Measurements from ENCODE around the gene TGFBRAP1. TPM values are rescaled to one million over a fixed set of nuclear protein-coding genes. Genes with fewer than 3 reads are reported as not detected.
A peak's percentile ranks its signal among the peaks of the same experiment; 100 is the strongest.

TGFBRAP1 gene
- polyA plus RNA-seq, 1 experiment: 7.9 TPM

DNA sequence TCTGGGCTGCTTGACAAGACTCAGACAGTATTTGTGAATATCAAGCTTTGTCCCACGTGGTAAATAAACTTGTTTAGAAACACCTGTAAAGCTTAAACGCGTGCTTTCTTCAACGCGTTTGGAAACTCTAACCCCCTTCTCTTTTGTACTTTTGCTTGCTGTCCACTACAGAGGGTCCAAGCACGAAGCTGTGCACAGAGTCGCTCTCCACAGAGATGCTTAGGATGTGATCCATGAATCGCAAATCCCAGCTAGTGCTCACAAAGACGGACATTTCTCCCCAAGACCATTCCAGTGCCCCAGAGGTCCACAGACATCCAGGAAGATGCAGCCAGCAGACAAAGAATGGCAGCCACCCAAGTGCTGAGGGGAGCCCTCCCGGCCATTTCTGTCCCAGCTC, 88.1 kb downstream of the TGFBRAP1 start, which contains the start of gene GPR45:
TSS of gene GPR45 (plus strand) at position 301 of the 400 bp plus-strand sequence. CDS start 116 bp downstream, outside the sequence.
- Histone ChIP-seq H3K4me3 (ENCODE audit: low read depth, low read length) (no peak within 1 kb of the TSS), H3K9me3 (ENCODE audit: control insufficient read depth, insufficient read depth, low read length) (peaks cover 9% of the 10 kb centered on the region), H3K27ac (ENCODE audit: low read depth, low read length) (no peak within 1 kb of the TSS), H3K27me3 (ENCODE audit: control insufficient read depth, insufficient read depth, low read length) (peaks cover 4% of the 10 kb centered on the region)
- ChIA-PET POLR2A (no interaction called here), CTCF (interaction anchor here (1.3 to 12.2 kb wide), 2 partner anchors 53 to 128 kb away, joined by 3 to 310 read pairs; no protein-coding TSS in a partner anchor)
- no peak for DNase-seq (ENCODE audit: low read depth, low spot score)
- TF ChIP-seq, protein P1, sequence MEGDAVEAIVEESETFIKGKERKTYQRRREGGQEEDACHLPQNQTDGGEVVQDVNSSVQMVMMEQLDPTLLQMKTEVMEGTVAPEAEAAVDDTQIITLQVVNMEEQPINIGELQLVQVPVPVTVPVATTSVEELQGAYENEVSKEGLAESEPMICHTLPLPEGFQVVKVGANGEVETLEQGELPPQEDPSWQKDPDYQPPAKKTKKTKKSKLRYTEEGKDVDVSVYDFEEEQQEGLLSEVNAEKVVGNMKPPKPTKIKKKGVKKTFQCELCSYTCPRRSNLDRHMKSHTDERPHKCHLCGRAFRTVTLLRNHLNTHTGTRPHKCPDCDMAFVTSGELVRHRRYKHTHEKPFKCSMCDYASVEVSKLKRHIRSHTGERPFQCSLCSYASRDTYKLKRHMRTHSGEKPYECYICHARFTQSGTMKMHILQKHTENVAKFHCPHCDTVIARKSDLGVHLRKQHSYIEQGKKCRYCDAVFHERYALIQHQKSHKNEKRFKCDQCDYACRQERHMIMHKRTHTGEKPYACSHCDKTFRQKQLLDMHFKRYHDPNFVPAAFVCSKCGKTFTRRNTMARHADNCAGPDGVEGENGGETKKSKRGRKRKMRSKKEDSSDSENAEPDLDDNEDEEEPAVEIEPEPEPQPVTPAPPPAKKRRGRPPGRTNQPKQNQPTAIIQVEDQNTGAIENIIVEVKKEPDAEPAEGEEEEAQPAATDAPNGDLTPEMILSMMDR (IDR thresholded peaks at IDR 0.05; ENCODE audit: low read depth, low read length): no peak

DNA sequence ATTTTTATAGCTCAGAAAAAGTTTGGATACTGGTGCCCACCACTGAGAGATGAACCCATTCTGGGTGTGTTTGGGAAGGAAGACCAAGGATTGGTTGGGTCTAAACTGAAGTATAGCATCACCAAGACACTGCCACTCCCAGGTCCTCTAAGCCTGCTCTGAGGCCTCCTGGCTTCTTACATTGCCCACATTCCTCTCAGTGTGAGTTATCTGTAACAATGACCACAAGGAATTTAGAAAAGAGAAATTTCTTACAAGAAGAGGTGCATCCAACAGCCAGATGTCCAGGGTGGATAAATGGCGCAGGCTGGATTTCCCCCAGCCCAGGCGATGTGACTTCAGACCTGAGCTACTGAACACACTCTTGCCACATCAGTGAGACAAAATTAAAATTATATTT, 89.6 kb downstream of the TGFBRAP1 start:
- TF ChIP-seq, protein P1 (IDR thresholded peaks at IDR 0.05; ENCODE audit: low read depth, low read length): no peak
- CTCF ChIA-PET: interaction anchor here (0.6 to 12.2 kb wide), 7 partner anchors 9 to 136 kb away, joined by 3 to 310 read pairs (median 4); no protein-coding TSS in a partner anchor
- Histone ChIP-seq H3K27ac (ENCODE audit: low read depth, low read length) (no peak overlapping the region), H3K27me3 (ENCODE audit: control insufficient read depth, insufficient read depth, low read length) (peaks cover 6% of the 10 kb centered on the region), H3K9me3 (ENCODE audit: control insufficient read depth, insufficient read depth, low read length) (peaks cover 9% of the 10 kb centered on the region), H3K4me3 (ENCODE audit: low read depth, low read length) (no peak overlapping the region)
- POLR2A ChIA-PET: no interaction called here
- peak; percentile 73 for DNase-seq (ENCODE audit: low read depth, low spot score)

DNA sequence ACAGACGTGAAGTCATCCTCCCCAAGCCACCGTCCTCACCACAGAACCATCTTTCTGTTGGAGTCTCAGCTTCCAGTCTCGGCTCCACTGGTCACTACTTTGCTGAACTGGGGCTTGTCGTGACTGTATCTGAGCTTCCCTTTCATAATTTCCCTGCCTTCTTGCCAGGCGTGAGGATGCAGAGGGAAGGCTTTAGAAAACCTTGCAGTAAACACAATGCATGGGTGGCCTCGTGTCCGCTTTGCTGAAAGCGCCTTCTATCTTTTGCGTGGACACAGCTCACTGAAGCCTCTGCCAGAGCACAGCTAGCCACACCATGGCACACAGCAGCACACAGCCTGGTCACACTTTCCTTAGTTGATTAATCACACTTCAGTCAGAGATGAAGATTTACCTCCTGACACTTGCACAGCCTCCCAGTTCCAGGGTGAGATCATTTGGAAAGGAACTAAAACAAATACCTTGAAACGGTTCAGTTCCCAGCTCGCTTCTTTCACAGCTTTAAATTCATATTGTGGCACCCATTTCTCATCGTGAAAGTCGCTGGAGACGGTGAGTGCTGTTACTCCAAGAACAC, 90.8 kb downstream of the TGFBRAP1 start:
- POLR2A ChIA-PET: no interaction called here
- H3K27me3 ChIP-seq (ENCODE audit: control insufficient read depth, insufficient read depth, low read length): peaks cover 2% of the 10 kb centered on the region

DNA sequence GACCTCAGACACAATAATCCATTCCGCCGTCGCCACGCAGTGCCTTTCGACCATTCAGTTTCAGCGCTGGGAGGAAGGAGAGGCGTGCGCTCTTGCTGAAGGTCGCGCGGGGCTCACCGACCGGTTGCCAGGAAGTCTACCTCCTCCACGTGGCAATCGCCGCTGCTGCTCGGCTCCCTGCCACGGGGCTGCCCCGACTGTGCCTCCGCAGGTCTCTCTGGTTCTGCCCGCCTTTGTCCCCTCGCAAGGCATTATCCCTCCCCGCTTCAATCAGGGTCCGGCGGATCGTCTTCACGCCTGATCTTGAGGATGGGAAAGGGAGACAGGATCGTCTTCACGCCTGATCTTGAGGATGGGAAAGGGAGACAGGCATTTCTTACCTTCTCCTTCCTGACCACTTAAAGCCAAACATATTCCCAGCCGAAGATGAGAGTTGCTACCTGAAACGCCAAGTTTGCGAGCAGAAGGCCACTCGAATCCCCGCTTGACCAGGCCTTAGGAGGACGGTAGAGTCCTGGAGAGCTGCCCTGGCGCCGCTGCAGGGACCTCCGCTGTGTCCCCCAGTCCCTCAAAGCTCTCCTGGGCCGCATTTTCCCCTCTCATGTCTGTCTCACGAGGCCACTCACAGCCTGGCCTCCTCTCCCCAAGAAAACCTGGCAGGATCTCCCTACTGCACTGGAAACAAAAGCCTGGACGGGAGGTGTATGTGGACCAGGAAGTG, 92.3 kb downstream of the TGFBRAP1 start:
- Histone ChIP-seq H3K4me3 (ENCODE audit: low read depth, low read length) (no peak overlapping the region), H3K9me3 (ENCODE audit: control insufficient read depth, insufficient read depth, low read length) (peaks cover 6% of the 10 kb centered on the region), H3K27me3 (ENCODE audit: control insufficient read depth, insufficient read depth, low read length) (peaks cover 2% of the 10 kb centered on the region), H3K27ac (ENCODE audit: low read depth, low read length) (no peak overlapping the region)
- TF ChIP-seq, protein P1 (IDR thresholded peaks at IDR 0.05; ENCODE audit: low read depth, low read length): no peak
- no peak for DNase-seq (ENCODE audit: low read depth, low spot score)
- ChIA-PET POLR2A (no interaction called here), CTCF (interaction anchor here (0.5 to 12.2 kb wide), 25 partner anchors 11 to 1716 kb away, joined by 3 to 310 read pairs (median 3); no protein-coding TSS in a partner anchor)

More for the DNA sequence above, 90.8 kb downstream of the TGFBRAP1 start:
- CTCF ChIA-PET: interaction anchor here (0.6 to 12.2 kb wide), 23 partner anchors 9 to 844 kb away, joined by 3 to 310 read pairs (median 4); no protein-coding TSS in a partner anchor
- Histone ChIP-seq H3K4me3 (ENCODE audit: low read depth, low read length) (no peak overlapping the region), H3K9me3 (ENCODE audit: control insufficient read depth, insufficient read depth, low read length) (peaks cover 9% of the 10 kb centered on the region), H3K27ac (ENCODE audit: low read depth, low read length) (no peak overlapping the region)
- no peak for DNase-seq (ENCODE audit: low read depth, low spot score)
- TF ChIP-seq, protein P1 (IDR thresholded peaks at IDR 0.05; ENCODE audit: low read depth, low read length): no peak

DNA sequence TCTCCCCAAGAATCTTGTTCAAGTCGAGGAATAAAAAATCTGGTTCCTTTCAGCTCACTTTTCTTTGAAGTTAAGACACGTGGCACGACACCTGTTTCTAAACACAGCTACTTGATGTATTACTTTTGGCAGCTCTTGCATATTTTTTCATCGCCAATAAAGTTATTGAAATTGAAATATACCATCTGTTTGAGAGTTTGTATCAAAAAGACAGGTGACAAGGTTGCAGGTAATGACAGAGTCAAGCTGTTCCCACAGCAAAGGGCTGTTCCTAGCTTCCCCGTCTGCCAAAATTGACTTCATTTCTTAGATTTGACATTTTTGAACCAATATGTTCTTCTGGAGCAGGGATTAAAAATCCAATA, 93.5 kb downstream of the TGFBRAP1 start:
- TF ChIP-seq, protein P1 (IDR thresholded peaks at IDR 0.05; ENCODE audit: low read depth, low read length): no peak
- no peaks in the 10 kb centered on the region; the same call in 1 of the 2 replicates for H3K9me3 ChIP-seq (ENCODE audit: control insufficient read depth, insufficient read depth, low read length)
- H3K27me3 ChIP-seq (ENCODE audit: control insufficient read depth, insufficient read depth, low read length): peaks cover 2% of the 10 kb centered on the region
- H3K4me3 ChIP-seq (ENCODE audit: low read depth, low read length): no peak overlapping the region
- no peak for DNase-seq (ENCODE audit: low read depth, low spot score)
- no peak overlapping the region for H3K27ac ChIP-seq (ENCODE audit: low read depth, low read length)
- POLR2A ChIA-PET: no interaction called here
- CTCF ChIA-PET: interaction anchor here (0.6 to 12.2 kb wide), 30 partner anchors 8 to 1963 kb away, joined by 3 to 310 read pairs (median 4); no protein-coding TSS in a partner anchor

All from AG04450 (cell line).